HG02642 (cell line): ENCODE data around the gene ARMH3.
A peak's percentile ranks its signal among the peaks of the same experiment; 100 is the strongest.

Experiments
- ATAC-seq: cut with Tn5 transposase; IDR thresholded peaks from one replicate; pipeline ENCODE4 v1.9.1; 2021; ENCODE audit warnings: mild to moderate bottlenecking; ENCODE audit not compliant: unreplicated experiment, poor library complexity

ARMH3 gene

DNA sequence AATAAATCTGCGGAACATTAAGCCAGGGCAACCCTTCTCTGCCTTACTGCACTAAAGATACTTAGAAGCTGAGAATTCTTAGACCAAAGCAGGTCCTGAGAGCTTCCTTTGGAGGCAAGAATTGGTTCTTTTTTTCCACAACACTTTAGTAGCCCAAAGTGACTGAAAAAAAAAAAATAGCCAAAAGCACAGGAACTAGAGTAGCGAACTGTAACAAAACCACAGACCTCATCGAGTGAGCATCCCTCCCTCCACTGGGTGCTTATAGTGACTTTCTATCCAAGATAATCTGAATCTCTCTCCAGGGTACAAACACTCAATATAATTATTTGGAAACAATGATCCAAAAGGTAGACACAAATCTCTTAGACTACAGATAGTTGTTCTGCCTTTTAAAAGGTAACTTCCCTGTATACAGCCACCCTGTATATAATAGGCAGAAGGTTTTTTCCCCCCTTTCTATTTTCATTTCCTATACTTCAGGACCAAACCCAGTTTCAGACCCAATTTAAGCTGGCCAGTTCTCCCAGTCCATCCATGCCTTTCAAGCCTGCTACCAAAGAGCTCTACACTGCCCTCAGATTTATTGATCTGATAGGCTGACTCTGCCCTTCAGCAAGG lies 180.8 kb downstream of the ARMH3 start:
- no peak for ATAC-seq

DNA sequence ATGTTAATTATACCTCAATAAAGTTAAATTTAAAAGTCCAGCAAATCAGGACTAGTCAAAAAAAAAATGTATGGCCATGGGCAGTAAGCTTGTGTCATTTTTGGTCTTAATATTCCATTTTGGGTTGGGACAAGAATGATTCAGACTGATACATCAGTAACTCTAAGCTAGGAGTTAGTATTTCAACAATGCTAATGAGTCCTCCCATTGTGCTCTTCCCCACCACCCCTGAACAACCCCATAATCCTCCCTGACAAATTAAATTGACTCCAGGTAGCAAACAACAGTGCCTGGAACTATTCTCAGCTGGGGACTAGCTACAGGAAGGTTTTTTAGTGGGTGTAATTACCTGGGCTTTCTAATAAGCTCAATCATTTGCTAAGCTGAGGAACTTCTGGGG lies 181.7 kb downstream of the ARMH3 start:
- no peak for ATAC-seq

DNA sequence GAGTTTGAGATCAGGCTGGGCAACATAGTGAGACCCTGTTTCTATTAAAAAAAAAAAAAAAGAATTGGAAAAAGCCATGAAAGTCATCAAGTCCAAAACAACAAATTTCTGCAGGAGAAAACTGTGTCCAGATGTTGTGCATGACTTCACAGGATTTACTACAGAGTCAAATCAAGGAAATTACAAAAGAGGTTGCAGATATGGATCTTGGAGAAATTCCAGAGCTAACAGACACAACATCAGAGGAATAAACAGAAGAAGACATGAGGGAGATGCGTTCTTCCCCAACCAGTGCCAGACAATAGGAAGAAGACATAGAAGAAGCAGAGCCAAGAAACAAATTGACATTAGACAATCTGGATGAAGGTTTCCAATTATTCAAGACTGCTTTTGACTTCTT lies 188.0 kb downstream of the ARMH3 start:
- no peak for ATAC-seq

DNA sequence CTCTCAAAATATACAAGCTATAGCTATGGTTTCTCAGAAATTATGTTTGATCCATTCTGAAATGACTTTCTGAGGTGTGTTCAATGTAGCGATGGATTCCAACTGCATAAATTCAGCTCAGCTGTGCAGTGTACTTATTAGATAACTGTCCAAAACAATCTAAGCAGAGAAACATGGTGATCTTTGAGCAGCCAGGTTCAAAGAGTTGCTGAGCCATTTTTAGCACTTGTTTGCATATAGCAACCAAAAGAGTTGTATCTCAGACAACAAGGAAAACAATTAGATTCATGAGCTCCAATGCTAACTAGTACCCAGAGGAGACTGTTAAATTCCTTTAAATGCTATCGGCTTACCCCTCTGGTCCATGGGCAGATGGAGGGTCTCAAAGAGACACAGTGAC lies 196.4 kb downstream of the ARMH3 start:
- peak; percentile 43 for ATAC-seq

DNA sequence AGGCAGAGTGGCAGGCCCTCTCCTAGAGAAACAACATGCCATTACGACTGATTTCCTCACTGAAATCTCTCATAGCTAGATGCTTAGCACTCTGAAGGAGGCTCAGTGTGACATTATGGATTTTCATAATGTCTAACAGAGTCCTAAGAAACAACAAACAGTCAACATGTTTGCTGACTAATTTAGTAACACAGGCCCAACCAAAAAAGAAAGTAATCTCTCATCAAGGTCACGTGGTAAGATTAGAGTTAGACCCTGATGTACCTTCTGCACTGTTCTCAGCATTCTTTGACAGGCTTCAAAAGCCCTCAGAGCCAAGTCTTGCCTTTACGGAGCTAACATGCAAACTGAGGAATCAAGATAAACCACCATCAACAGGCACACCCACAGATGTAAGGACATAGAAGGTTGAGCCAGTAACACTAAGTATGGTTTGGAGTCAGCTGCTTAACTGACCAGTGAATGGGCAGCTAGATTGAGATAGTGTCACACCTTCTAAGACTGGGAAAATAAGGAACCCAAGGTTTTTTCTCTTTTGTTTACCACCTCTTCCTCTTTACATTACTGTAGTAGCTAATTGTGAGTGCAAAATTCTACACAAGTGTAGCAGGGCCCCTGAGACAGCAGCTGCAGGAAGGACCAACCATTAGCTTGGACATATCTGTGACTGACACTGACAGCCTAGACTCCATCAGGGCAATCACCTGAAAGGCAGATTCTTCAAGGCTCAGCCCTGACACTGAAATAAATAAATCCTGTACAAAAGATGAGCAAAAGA lies 197.1 kb downstream of the ARMH3 start:
- peak; percentile 62 for ATAC-seq

DNA sequence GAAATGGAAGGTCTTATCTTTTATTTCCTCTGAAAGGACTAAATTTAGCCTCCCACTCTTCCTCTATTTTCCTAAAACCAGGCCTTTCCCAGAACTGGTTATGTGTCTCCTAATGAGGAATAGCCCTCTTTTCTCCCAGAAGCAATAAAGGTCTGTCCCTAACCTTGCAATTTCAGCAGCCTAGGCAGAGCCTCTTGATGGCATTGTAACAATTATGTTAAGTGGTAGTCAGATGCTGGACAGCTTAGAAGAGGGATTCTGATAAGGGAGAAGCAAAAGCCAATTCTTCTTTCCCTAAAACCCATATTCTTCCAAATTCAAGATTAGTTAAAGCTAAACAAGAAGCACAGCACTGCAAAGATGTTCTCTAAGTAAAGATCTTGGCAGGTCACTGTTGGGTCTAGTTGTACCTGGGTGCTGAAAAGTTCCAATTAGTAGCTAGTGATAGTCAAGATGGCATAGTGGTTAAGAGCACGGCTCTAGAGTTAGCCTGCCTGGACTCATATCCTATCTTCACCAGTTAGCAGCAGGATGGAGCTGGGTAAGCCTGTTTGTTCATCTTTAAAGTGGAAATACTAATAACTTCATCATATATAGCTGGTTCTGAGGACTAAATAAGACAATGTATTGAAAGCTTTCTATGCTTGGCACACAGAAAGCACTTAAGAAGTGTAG lies 198.0 kb downstream of the ARMH3 start:
- no peak for ATAC-seq

DNA sequence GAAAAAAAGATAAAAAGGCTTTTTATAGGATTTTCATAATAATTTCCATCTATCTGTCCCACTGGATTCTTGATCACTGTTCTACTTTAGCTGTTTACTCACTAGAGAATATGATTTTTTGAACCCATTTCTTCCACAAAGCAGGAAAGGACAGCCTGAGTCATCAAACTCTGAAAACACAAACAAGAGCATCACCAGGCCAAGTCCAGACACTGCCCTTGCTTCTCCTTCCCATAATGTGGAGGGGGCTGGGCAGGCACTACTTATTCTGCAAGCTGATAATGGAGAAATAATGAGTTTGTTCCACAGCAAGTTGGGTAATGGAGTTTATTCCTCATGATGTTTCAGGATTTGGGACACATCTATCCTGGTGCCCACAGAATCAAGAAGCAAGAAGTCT lies 199.3 kb downstream of the ARMH3 start:
- no peak for ATAC-seq

DNA sequence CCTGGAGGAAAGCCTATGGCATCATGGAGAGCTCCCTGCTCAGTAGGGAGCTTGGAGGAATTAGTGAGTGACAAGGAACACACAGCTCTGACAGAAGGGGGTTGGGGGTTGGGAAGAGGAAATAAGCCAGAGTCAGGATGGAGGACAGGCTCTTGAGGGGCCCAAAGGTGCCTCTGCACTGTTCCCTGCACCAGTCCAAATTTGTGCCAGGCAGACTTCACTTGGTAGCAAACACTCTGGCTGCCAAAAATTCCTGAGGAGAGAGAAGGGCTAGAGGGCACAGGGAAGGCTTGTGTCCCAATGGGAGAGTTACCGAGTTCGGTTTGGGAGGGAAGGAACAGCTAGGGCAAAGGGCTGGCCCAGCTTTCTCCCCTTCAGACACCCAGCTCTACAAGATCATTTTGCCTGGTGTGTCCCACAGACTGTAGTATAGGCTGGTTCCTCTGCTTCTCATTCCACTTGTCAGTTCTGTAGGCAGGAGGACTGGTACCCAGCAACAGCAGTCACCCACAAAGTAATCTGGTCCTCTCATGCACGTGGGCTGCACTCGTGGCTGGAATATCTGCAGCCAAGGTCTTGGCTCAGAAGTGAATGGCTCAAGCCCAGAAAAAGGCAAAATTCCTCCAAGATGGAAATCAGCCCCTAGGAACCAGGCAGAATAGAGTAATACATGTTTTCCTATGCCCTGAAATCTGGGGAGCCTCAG lies 204.4 kb downstream of the ARMH3 start:
- ATAC-seq = no peak

DNA sequence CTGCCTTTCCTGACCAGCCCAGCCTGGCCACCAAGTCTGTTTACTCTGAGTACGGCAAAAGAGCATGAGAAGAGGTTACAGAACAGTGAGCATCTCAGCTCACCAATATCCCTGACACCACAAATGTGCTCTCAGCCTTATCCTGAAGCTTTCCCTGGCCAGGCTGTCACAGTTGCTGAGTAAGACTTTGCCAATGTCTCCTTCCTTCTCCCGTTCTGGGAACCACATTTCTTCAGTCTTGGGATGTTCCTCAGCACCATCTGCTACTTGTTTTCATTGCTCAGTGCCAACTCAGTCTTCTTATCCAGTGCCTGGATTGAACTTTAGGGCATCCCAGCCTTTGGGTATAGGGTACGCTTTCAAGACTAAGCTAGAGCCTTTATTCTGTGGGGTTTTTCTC lies 205.2 kb downstream of the ARMH3 start:
- ATAC-seq = no peak

DNA sequence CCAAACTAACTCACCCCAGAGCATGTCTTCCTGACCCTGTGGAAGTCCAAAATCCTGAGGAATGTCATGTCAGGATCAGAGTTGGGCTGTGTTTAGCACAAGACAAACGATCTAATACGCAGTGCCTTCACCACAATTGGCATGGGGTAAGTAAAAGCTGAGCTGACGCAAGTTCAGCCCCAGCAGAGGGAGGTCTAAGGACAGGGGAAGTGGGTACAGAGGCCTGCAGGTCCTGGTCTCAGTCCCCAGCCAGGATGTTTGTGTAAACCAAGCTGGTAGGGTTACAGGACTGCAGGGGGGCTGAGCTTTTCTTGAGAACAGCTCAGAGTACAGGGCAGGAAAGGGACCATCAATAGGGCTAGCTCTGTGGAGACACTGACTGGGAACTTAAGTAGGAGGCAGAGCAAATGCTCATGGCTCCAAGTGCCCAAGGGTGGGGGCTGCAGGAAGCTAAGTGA lies 207.1 kb downstream of the ARMH3 start:
- no peak for ATAC-seq

DNA sequence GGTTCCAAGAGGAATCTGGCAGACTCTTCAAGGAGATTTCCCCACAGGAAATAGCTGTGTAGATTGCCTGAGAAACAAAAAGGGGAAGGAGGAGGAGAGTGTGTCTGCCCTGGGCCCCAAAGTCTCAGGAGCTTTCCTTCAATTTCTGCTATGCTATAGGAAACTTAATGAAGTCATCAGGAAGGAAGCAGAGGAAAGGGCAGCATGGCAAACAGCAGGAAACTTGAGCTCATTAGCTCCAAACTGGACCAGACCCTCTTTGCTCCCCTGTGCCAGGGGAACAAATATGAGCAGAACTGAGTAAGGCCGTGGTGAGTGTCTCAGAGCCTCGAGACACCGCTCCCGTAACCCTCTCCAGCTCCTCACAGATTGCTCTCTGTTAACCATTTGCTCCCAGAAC lies 207.6 kb downstream of the ARMH3 start:
- no peak for ATAC-seq

DNA sequence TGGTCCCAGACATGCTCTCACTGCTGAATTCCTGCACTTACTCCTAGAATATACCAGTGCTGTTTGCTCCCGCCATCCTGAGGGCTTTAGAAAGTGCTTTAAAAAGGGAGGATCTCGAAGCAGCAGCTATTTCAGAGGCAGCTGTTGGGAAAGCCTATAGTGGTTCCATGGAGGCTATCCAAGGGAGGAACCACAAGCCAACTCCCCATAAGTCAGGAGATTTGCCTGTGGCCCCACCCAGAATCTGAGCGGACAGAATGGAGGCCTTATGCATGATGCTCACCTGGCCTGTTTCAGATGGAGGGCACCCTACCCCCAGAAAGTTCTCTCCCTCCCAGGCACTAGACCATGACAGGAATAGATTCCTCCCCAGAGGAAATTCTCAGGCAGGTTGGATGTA lies 210.1 kb downstream of the ARMH3 start:
- no peak for ATAC-seq

DNA sequence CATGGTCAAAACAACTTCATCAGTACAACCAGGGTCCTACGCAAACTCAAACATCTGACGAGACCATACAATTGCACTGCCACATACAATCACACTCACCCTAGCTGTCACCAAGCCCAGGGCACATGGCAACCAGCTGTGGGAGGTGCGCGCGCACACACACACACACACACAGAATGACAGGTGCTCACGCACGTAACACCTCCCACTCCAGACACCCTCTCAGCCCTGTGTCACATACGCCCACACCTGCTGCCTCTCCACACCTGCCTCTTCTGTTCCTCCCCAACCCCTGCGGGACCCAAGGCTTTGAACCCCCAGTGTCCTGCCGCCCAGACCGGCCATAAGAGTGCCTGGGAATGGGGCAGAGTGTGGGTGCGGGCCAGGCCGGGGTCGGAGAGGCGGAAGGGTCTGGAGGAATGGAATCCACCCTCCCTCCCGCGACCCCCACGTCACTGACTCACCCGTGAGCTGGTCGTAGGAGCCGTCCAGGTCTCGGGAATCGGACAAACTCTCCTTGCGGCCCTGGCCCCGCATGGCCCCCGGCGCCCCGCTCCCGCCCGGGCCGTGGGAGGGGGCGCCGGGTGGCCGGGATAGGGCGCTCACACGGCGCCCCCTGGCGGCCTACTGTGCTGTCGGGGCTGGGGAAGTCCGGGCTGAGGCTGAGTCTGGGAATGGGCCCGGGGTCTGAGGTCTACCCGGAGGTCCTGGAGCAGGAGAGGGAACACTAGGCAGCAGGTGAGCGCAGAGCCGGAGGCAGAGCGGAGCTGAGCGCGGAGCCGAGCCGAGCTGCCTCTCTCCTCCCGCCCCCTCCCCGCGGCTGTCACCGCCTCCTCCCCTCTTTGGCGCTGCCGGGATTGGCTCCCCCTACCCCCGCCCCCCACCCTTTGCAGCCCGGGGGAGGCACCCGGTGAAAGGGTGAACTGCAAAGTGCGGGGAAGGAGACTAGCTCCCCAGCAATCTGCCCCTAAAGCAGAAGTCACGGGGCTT lies 212.6 kb downstream of the ARMH3 start, which contains the start of gene KCNIP2:
Gene KCNIP2 (minus strand): TSS at position 769 of the 990 bp plus-strand sequence. CDS start 232 bp downstream, at position 537.
- ATAC-seq = no peak

DNA sequence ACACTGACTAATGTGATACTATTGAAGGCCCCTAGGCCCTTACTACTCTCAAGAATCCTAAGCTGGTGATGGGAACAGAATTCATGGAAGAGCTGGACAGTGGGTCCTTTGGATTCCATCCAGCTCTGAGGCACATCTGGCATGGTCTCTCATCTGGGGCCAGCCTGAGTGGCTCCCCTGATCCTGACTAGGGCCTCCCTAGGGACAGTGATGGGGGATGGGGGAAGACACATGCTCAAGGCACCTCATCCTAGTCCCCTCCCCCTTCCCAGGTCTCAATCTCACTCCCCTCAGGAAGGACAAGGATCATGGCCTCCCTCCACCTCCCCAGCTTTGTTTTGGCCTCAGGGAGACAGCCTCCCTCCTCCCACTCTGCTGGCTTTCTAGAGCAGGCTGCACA lies 214.1 kb downstream of the ARMH3 start:
- ATAC-seq = no peak

DNA sequence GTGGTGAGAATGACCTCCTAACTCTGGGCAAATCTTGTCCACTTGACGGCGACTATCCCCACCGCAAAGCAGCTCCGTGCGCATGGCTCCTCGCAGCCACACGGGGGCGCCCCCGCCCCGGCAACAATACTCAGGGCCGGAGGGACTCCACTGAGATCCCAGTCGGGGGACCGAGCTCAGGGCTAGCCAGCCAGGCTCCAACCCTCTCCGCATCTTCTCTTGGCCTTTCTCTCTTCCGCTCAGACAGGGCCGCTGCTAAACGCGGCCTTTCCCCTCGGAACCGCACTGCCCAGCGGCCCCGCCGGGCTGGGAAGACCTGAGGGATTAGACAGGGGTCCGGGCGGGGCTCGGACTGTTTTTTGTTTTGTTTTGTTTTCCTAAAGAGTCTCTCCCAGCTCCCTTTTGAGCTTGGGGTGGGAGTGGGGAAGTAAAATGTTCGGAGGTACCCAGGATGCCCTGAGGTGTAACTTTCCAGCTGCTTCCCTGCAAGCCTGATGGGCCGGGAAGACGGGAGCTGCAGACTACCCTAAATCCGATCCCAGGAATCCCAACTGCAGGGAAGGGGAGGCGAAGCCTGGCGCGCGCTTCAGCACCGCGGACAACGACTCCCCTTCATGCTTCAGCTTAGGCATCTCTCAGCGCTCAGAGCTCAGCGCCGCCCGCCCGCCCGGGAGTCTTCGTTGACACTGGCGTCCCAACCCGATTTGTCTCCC lies 215.1 kb downstream of the ARMH3 start:
- peak; percentile 62 for ATAC-seq

DNA sequence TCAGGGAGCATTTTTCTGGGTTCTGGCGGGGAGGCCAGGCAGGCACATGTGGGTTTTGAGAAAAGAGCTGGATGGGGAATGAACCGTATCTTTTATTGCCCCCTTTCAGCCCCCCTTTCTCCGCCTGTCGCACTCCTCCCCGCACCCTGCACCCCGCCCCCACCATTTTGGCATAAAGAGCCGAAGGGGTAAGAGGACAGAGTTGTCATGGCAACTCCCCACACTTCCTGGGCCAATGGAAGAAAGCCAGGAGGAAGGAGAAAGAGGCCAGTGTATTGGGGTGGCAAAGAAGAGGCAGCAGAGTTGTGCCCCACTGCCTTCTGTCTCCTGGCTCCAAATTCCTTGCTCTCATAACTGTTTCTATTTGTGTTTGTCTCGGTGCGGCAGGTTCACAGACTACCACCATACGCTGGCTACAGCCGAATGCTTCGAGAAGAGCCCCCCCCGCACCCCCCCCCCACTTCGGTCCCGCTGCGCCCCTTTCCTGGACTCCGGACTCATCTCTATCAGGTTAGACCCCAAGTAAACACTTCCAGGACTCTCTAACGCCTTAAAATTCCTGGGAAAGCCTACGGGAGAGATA lies 215.8 kb downstream of the ARMH3 start:
- ATAC-seq = no peak

DNA sequence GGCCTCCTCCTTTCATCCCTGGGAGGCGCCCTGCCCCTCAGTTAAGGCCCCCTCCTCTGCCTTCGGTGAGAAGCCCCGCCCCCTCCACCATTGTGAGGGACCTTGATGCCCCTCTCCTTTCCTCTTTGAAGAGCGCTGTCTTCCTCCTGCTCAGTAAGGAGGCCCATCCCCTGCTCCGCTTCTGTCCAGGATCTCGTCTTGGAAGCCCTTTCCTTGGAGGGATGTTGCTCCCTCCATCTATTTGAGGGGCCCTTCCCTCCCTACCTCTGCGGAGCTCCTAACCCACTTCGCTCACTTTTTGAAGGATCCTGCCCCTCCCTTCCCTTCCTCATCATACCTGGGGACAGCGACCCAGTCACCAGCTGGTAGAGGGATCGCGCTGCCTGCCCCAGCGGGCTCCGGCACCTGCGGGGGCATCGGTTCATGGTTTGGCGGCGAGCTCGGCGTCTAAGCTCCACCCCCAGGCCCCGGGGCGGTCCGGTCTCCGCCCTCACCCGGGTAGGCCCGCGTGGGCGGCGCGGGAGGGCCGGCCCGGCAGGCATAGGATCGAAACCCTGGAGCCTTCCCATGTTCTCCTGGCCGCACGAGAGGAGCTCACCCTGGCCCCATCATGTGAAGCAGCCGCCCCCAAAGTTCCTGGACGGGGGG lies 216.4 kb downstream of the ARMH3 start:
- ATAC-seq = peak; percentile 38

DNA sequence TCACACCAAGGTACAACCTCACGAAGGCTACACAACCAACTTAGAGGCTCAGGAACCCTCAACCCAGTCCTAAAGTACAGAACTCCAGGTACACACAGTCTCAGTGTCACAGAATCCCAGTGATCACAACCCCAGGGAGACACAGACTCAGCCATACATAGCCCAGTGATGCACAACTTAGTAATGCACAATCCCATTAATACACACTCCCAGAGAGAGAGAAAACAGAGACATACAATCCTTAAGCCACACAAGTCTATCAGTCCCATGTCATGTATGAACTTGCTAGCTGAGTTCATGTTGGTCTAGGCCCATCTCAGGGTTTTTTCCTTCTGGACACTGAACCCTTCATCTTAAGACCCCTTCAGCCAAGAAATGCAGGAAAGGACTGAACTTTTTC lies 217.0 kb downstream of the ARMH3 start:
- no peak for ATAC-seq
